CD4-positive, alpha-beta T cell (primary cell): ENCODE data around the gene TTC12. TPM values are rescaled to one million over a fixed set of nuclear protein-coding genes. Genes with fewer than 3 reads are reported as not detected.
A peak's percentile ranks its signal among the peaks of the same experiment; 100 is the strongest.

Experiments
- ATAC-seq: fragments of 200-7000 bp; cut with Tn5 transposase; one replicate; pipeline ENCODE4 v1.10.0; 2022; ENCODE audit warnings: mild to moderate bottlenecking; ENCODE audit not compliant: poor library complexity
- CTCF ChIA-PET: fragments of 350-600 bp; sonication (Branson Sonifier 250); formaldehyde crosslinking; loops from one replicate; lab custom pipeline; 2021; ENCODE audit warnings: antibody characterized with exemption, inconsistent platforms; lab: Charles Lee
- POLR2A ChIA-PET: fragments of 350-600 bp; sonication (Branson Sonifier 250); formaldehyde crosslinking; loops from one replicate; lab custom pipeline; 2021; ENCODE audit warnings: antibody characterized with exemption, inconsistent platforms; lab: Charles Lee
- DNase-seq, 14 experiments: peaks; one replicate each; pipeline ENCODE4 v3.0.0-alpha.2; 2013 to 2020; ENCODE audit warnings: mixed read lengths in 2 of 14
- H3K27ac ChIP-seq, 2 donors: one replicate each; pipeline versions ENCODE4 v1.5.1 to v1.7.0; 2013; ENCODE audit warnings: low read length in 2 of 2, low read depth in 1 of 2, mild to moderate bottlenecking in 1 of 2
- H3K27me3 ChIP-seq, 2 experiments: 1 replicate in 1 of 2; 2 replicates in 1 of 2; pipeline versions ENCODE4 v1.6.1 to v1.7.0; 2013; ENCODE audit warnings: low read length in 2 of 2, control low read depth in 1 of 2, mild to moderate bottlenecking in 1 of 2, moderate library complexity in 1 of 2; ENCODE audit not compliant: insufficient read depth in 2 of 2, control insufficient read depth in 1 of 2
- H3K36me3 ChIP-seq: one replicate; pipeline ENCODE4 v1.6.1; 2013; ENCODE audit warnings: low read length, control low read depth; ENCODE audit not compliant: insufficient read depth
- H3K4me1 ChIP-seq: one replicate; pipeline ENCODE4 v1.6.1; 2013; ENCODE audit warnings: low read length, control low read depth; ENCODE audit not compliant: insufficient read depth
- H3K4me3 ChIP-seq: one replicate; pipeline ENCODE4 v1.5.1; 2013; ENCODE audit warnings: mild to moderate bottlenecking, low read length, moderate library complexity
- H3K9me3 ChIP-seq, 2 experiments: 1 replicate in 1 of 2; 2 replicates in 1 of 2; pipeline versions ENCODE4 v1.6.1 to v1.7.0; 2013; ENCODE audit warnings: low read length in 2 of 2, mild to moderate bottlenecking in 2 of 2, control low read depth in 1 of 2, moderate library complexity in 1 of 2; ENCODE audit not compliant: control insufficient read depth in 1 of 2, insufficient read depth in 1 of 2
- H3K27ac Mint-ChIP-seq: one replicate; pipeline ENCODE4 v1.8.0; 2020; ENCODE audit warnings: mixed read lengths
- H3K27me3 Mint-ChIP-seq: one replicate; pipeline ENCODE4 v1.8.0; 2021; ENCODE audit warnings: mixed read lengths
- H3K36me3 Mint-ChIP-seq: one replicate; pipeline ENCODE4 v1.8.0; 2021; ENCODE audit warnings: low read depth, mixed read lengths
- H3K4me1 Mint-ChIP-seq: one replicate; pipeline ENCODE4 v1.8.0; 2021; ENCODE audit warnings: low read depth, mixed read lengths
- H3K4me3 Mint-ChIP-seq: one replicate; pipeline ENCODE4 v1.8.0; 2020; ENCODE audit warnings: mild to moderate bottlenecking, mixed read lengths
- H3K9me3 Mint-ChIP-seq: one replicate; pipeline ENCODE4 v1.8.0; 2020; ENCODE audit warnings: mixed read lengths
- intact Hi-C, 2 experiments: fragments of 100-400 bp; cut with DNase I in 1 of 2; cut with micrococcal nuclease in 1 of 2; formaldehyde crosslinking; loops; one replicate each; pipeline versions ENCODE4 v1.15.1 to v1.9.0; 2023 to 2025; cut with DNase I, micrococcal nuclease
- total RNA-seq, 174 experiments: library from RNA in 2 of 174; stranded (reverse) in 2 of 174; gene quantifications; one replicate each; pipeline ENCODE4 v1.2.3 and lab custom pipeline; 2021 to 2026
- TF ChIP-seq, protein P1 (sequence below): fragments of 200-600 bp; IDR thresholded peaks from one replicate; pipeline ENCODE4 v1.8.0; 2022; ENCODE audit warnings: antibody characterized with exemption, mild to moderate bottlenecking

Gene TTC12
- total RNA-seq, 2 experiments from 2014 or later: 26.5 to 34.5 TPM

GRCh38 chr11:113375402-113375801, 61.0 kb downstream of the TTC12 start:
- Histone ChIP-seq H3K36me3 (peaks cover 2% of the 10 kb centered on the region), H3K27me3 (no peaks in the 10 kb centered on the region), H3K9me3 (no peaks in the 10 kb centered on the region), H3K4me3 (no peak overlapping the region), H3K27ac (no peak overlapping the region), H3K4me1 (no peaks in the 10 kb centered on the region)
- DNase-seq (no peak), ATAC-seq (no peak)
- peaks cover 47% of the 10 kb centered on the region for H3K36me3 Mint-ChIP-seq
- intact Hi-C loops: no loop called here
- ChIA-PET CTCF (no interaction called here), POLR2A (no interaction called here)
- H3K27me3 Mint-ChIP-seq: no peaks in the 10 kb centered on the region
- H3K9me3 Mint-ChIP-seq: peaks cover 3% of the 10 kb centered on the region
- no peak overlapping the region for H3K27ac Mint-ChIP-seq
- TF ChIP-seq, protein P1, sequence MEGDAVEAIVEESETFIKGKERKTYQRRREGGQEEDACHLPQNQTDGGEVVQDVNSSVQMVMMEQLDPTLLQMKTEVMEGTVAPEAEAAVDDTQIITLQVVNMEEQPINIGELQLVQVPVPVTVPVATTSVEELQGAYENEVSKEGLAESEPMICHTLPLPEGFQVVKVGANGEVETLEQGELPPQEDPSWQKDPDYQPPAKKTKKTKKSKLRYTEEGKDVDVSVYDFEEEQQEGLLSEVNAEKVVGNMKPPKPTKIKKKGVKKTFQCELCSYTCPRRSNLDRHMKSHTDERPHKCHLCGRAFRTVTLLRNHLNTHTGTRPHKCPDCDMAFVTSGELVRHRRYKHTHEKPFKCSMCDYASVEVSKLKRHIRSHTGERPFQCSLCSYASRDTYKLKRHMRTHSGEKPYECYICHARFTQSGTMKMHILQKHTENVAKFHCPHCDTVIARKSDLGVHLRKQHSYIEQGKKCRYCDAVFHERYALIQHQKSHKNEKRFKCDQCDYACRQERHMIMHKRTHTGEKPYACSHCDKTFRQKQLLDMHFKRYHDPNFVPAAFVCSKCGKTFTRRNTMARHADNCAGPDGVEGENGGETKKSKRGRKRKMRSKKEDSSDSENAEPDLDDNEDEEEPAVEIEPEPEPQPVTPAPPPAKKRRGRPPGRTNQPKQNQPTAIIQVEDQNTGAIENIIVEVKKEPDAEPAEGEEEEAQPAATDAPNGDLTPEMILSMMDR: no peak
- no peaks in the 10 kb centered on the region for H3K4me1 Mint-ChIP-seq
- no peak overlapping the region for H3K4me3 Mint-ChIP-seq

DNA sequence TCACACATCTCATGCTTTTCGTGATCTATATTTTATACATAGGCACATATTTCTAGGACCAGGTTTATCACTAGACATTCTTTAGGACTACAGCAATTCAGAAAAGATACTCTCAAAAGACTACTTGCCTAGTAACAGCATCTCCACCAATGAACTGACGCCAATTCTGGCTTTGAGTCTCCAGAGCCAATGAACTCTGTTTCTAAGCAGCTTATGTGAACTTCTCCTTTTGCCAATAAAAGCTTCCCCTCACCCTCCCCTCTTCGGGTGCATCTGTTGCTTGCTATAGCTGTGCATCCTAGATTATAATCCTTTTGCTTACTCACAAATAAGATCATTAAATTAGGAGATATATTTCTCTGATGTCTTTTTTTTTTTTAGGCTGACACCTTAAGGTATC, 61.8 kb downstream of the TTC12 start:
- ATAC-seq: no peak
- no peak overlapping the region for H3K27ac Mint-ChIP-seq
- CTCF ChIA-PET: no interaction called here

DNA sequence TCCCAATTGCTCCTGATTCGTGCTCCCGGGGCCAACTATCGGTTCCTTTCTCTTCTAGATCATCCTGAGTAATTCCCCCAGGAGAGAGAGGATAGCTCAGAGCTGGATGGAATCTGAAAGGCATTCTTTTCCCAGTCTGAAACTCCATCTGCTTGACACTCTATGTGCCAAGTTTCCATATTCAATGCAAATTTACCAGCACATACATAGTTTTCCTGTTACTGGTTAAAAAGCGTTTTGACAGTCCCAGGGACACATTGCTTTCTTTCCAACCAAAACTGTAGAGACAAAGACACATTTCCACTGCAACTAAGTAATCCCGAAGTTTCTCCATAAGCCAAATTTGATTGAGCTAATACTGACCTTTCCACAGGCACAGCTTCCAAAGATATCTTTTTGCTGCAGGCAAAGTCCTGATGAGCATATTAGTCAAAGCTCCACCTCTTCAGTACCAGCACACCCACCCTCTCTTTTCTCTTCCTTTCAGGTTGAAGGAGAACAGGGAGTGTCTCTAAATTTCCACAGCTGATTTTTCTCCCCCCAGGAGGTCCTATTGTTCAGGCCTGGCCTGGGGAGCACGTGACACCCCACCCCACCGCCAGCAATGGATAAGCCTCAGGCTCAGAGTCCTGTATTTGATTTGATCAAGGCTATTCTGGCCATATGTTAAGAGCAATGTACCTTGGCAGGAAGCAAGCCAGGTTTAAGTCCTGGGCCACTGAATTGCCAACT, 63.5 kb downstream of the TTC12 start:
- intact Hi-C loops: no loop called here
- peaks cover 2% of the 10 kb centered on the region for H3K36me3 ChIP-seq
- no peaks in the 10 kb centered on the region for H3K27me3 Mint-ChIP-seq
- no peak for DNase-seq
- TF ChIP-seq, protein P1: no peak
- ATAC-seq: no peak
- no peaks in the 10 kb centered on the region for H3K4me1 Mint-ChIP-seq
- no peak overlapping the region for H3K4me3 Mint-ChIP-seq
- ChIA-PET POLR2A (no interaction called here), CTCF (no interaction called here)
- no peak overlapping the region for H3K4me3 ChIP-seq
- peaks cover 39% of the 10 kb centered on the region for H3K36me3 Mint-ChIP-seq
- no peak overlapping the region for H3K27ac ChIP-seq
- H3K9me3 ChIP-seq: no peaks in the 10 kb centered on the region
- no peaks in the 10 kb centered on the region for H3K27me3 ChIP-seq
- no peaks in the 10 kb centered on the region for H3K4me1 ChIP-seq
- no peak overlapping the region for H3K27ac Mint-ChIP-seq
- H3K9me3 Mint-ChIP-seq: peaks cover 3% of the 10 kb centered on the region

More for the DNA sequence above, 61.8 kb downstream of the TTC12 start:
- Histone ChIP-seq H3K27ac (no peak overlapping the region), H3K9me3 (no peaks in the 10 kb centered on the region), H3K4me3 (no peak overlapping the region), H3K4me1 (no peaks in the 10 kb centered on the region), H3K27me3 (no peaks in the 10 kb centered on the region), H3K36me3 (peaks cover 2% of the 10 kb centered on the region)
- Mint-ChIP-seq H3K36me3 (peaks cover 48% of the 10 kb centered on the region), H3K4me3 (no peak overlapping the region), H3K4me1 (no peaks in the 10 kb centered on the region), H3K9me3 (peaks cover 3% of the 10 kb centered on the region), H3K27me3 (no peaks in the 10 kb centered on the region)
- peak in 2 of 14 experiments; percentile 6 to 11 for DNase-seq
- TF ChIP-seq, protein P1: no peak
- intact Hi-C loops: no loop called here
- POLR2A ChIA-PET: interaction anchor here (1.2 kb wide), 1 partner anchor 11 kb away, joined by 3 read pairs; no protein-coding TSS in a partner anchor
